Spleen (tissue), 7 donors: ENCODE data around the gene RAD51B.

ENCODE experiments used
- POLR2A ChIP-seq, 3 donors: fragments of 450-650 bp; IDR thresholded peaks; one replicate each; pipeline ENCODE4 v1.5.1; 2017; ENCODE audit warnings: antibody characterized with exemption in 3 of 3, mild to moderate bottlenecking in 1 of 3
- TF ChIP-seq, protein P1 (sequence below), 11 experiments: fragments of 200-600 bp in 7 of 11; fragments of 450-650 bp in 4 of 11; sonication (generic) in 4 of 11; IDR thresholded peaks in 8 of 11; conservative IDR thresholded peaks in 3 of 11; 1 replicate in 7 of 11; 2 replicates in 4 of 11; pipeline versions ENCODE4 v1.4.0 to v1.8.0; 2016 to 2021; ENCODE audit warnings: antibody characterized with exemption in 11 of 11, inconsistent platforms in 4 of 11, mild to moderate bottlenecking in 1 of 11
- donor health status: DM: no; HTN: no; CAD: no; lungs with moderate emphysema.
- donor health status: DM: no; HTN: no; CAD: no.
- donor health status: DM: no; HTN: no; CAD: no.

DNA sequence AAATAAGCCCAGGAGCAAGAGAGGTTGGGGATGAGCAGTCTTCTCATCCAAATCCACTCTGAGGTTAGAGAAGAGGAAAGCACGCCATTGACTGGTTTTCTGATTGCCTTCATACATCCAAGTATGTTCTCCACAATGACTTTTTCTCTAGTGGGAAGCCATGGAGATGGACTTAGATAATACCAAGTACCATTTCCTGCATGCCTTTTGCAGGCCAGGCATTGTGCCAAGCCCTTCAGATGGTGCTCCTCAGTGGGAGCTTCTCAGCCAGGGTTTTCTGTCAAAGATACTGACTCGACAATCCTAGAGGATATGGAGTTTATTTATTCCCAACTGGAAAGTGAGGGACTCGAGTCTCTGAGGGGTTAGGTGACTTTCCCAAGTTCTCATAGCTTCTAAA lies 755.3 kb downstream of the RAD51B start:
- TF ChIP-seq, protein P1, sequence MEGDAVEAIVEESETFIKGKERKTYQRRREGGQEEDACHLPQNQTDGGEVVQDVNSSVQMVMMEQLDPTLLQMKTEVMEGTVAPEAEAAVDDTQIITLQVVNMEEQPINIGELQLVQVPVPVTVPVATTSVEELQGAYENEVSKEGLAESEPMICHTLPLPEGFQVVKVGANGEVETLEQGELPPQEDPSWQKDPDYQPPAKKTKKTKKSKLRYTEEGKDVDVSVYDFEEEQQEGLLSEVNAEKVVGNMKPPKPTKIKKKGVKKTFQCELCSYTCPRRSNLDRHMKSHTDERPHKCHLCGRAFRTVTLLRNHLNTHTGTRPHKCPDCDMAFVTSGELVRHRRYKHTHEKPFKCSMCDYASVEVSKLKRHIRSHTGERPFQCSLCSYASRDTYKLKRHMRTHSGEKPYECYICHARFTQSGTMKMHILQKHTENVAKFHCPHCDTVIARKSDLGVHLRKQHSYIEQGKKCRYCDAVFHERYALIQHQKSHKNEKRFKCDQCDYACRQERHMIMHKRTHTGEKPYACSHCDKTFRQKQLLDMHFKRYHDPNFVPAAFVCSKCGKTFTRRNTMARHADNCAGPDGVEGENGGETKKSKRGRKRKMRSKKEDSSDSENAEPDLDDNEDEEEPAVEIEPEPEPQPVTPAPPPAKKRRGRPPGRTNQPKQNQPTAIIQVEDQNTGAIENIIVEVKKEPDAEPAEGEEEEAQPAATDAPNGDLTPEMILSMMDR (IDR thresholded peaks at IDR 0.05 in 8 of 11, conservative IDR thresholded peaks at IDR 0.05 in 3 of 11): no peak
- no peak for TF ChIP-seq POLR2A (IDR thresholded peaks at IDR 0.05)
